HG02623 (cell line): Measurements from ENCODE around the gene FBRS.
"Not testable (repeated sequence)": the region's sequence is repeated elsewhere in the genome, so short reads cannot be mapped to it uniquely, and the experiment has no call there.

ENCODE experiments used
- ATAC-seq: cut with Tn5 transposase; IDR thresholded peaks from one replicate; pipeline ENCODE4 v1.9.1; 2021; ENCODE audit warnings: moderate library complexity; ENCODE audit not compliant: unreplicated experiment

The FBRS gene

DNA sequence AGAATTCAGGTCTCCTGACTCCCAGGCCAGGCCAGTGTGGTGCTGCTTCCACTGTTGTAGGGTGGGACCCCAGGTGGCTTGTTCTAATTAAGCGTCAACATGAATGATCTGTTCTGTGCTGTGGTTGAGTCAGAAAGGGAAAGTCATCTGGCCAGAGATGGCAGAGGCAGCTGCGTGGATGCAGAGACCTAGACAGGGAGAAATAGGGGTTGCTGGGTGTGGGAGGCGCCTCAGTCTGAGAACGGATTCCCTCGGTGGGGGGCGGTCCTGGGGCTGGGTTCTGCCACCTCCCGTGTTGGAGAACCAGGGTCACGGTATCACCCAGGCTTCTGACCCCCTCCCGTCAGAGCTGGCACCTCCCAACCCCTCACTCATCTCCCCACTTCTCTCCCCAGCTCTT is 5.6 kb downstream of the FBRS start:
- no peak for ATAC-seq

DNA sequence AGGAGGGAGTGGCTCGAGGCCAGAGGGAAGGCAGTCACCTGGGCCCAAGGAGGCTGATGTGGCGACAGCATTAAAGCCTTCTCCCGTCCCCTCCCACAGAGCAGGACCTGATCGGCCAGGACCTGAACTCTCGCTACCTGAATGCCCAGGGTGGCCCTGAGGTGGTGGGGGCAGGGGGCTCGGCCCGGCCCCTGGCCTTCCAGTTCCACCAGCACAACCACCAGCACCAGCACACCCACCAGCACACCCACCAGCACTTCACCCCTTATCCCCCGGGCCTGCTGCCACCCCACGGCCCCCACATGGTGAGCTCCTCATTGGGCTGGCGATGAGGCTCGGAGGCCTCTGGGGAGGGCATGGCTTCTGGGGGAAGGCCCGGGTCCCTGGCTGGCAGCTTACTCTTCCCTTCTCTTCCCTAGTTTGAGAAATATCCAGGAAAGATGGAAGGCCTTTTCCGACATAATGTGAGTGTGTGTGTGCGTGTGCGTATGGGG is 6.4 kb downstream of the FBRS start:
- no peak for ATAC-seq

DNA sequence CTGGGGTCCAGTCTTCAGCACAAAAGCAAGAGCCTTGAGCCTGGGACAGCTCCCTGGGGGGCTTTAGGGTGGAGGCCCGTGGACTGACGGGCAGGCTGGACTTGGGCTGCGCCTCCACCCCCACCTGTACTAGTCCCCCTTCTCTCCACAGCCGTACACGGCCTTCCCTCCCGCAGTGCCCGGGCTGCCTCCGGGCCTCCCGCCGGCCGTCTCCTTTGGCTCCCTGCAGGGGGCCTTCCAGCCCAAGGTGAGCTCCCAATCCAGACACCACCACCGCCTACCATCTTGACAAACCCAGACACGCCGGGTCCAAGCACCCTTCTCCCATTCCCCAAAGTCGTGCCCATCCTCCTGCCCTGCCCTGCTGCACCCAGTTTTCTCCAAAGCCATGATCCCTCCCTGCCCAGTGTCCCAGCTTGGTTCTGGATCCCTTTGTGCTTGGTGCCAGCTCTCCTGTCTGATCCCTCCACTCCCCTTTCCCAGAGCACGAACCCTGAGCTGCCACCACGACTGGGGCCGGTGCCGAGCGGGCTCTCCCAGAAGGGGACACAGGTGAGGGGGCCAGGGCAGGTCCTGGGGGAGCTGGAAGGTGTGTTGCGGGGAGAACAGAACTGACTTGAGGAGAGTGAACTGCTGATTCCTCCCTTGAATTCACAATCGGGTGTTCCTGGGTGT is 7.1 kb downstream of the FBRS start:
- ATAC-seq: no peak

DNA sequence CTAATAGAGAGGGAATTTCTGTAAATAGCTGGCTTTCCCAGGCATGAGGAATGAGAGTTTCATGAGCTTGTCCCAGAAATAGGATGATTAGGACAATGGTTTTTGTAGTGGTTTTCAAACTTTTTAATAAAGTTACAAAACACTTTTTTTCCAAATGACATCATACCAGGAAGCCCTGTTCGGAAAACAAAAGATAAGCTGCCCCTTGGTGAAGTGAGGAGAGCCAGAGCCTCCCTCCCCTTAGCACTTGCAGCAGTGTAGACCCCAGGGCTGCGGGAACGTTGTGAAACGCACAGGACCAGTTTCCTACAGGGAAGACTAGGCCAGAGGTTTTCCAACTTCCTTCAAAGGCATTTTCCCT is 7.6 kb downstream of the FBRS start:
- ATAC-seq: no peak

DNA sequence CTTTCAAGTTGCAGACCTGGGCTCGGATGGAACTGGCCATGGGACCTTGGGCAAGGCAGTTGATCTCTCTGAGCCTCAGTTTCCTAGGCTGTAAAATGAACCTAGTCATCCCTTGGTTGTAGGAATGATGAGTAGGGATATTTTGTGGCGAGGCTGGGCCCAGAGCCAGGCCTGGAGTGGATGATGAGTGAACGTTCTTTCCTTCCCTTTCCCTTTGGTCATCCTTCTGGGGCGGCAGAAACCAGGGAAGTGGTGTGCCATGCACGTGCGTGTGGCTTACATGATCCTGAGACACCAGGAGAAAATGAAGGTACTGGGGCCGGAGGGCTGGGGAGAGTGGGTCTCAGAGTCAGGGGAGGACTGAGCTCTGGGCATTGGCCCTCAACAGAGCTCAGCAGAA is 8.4 kb downstream of the FBRS start:
- no peak for ATAC-seq

DNA sequence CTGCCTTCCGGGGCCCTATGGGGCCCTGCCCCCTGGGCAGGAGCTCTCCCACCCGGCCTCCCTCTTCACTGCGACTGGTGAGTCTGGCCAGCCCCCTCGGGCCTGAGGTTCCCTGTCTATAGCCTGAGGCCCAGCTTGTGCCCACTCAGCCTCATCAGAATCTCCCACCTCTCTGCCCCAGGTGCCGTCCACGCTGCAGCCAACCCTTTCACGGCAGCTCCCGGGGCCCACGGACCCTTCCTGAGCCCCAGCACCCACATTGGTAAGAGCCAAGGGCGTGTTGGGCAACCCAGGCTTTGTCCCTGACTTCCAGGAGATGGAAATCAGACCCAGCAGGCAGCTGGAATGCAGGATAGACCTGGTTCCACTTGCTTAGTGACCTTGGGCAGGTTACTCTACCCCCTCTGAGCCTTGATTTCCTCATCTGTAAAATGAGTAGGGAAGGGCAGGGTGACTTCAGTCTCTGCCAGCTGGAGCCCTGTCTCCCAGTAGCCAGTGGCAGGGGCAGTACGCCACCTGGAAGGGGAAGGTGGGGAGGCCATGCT is 9.2 kb downstream of the FBRS start:
- no peak for ATAC-seq

DNA sequence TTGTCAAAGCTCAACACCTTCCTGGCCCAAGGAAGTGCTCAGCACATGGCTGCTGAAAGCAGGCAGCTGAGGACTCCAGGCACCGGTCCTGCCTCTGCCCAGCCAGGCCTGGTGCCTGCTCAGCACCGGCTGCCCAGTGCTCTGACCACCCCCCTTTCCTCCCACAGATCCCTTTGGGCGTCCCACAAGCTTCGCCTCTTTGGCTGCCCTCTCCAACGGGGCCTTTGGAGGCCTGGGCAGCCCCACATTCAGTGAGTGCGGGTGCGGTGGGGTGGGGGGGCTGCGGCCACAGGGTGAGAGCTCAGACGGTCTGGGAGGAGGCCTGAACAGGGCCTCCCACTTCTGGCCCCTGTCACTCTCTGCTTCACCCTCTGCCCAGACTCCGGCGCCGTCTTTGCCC is 10.2 kb downstream of the FBRS start:
- no peak for ATAC-seq

DNA sequence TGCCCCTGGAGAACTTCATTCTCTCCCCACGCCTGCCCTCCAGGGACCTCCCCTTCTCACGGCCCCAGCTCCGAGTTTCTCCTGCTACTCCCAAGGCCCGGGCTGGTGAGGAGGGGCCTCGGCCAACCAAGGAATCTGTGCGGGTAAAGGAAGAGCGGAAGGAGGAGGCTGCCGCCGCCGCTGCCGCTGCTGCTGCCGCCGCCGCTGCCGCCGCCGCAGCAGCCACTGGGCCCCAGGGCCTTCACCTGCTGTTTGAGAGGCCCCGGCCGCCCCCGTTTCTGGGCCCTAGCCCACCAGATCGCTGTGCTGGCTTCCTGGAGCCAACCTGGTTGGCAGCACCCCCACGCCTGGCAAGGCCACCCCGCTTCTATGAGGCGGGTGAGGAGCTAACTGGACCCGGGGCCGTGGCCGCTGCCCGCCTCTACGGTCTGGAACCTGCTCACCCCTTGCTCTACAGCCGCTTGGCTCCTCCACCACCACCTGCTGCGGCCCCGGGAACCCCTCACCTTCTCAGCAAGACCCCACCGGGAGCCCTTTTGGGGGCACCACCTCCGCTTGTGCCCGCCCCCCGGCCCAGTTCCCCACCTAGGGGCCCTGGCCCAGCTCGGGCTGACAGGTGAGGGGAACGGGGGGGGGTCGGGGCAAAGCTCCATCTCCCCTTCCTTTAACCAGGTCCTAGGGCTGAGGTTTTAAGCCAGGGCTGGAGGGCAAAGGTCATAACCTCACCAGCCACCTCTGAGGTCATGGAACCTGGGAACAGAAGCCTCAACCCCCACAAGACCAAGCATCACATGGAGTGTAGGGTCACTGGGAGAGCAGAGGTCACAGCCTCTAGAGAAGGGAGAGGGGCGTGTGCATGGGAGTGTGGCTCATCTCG is 11.0 kb downstream of the FBRS start:
- ATAC-seq: no peak

DNA sequence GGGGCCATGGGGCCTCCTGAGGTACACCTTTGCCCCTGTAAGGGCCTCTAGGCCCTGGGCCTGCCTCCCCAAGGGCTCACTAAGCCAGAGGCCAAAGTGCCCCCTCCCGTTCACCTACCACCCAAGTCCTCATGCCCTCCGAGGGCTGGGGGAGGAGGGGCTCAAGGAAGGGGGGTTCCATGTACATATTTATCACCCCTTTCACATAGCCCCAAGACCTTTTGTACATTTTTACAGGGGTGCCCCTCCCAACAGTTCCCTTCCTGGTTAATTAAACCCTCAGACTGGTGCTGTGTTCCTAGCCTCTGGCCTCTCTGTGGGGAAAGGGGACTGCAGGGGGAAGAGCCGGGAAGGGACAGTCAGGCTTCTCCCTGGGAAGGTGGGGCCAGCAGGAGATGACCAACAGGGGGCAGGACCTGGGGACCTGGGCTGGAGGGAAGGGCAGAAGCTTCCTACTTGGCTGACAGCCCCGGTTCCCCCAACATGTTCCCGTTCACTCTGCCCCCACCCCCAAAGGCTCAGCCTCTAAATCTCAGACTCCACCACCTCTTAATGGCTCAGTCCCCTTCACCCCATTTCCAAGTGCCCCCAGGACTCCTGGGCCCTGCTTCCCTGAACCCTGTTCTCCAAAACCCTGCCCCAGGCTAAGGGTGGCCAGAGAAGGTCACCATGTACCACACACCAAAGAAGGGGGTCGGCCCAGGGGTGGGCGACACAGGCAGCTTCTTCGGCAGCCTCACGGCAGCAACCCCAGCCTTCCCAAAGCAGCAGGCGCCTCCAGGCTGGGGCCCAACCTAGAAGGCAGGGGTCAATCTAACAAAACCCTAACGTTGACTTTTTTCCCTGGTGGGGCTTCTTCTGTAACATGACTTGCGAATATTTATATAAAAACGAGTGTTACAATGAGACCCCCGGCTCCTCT is 11.9 kb downstream of the FBRS start:
- ATAC-seq: no peak

DNA sequence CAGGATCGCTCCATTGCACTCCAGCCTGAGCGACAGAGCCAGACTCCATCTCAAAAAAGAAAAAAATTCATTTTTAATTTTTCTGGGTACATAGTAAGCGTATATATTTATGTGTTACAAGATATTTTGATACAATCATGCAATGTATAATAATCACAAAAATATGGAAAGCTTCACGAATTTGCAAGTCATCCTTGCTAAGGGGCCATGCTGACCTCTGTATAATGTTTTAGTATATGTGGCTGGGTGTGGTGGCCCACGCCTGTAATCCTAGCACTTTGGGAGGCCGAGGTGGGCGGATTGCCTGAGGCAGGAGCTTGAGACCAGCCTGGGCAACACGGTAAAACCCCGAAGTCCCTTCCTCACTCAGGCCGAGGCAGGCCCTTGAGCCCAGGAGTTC is 16.9 kb downstream of the FBRS start:
- no peak for ATAC-seq

DNA sequence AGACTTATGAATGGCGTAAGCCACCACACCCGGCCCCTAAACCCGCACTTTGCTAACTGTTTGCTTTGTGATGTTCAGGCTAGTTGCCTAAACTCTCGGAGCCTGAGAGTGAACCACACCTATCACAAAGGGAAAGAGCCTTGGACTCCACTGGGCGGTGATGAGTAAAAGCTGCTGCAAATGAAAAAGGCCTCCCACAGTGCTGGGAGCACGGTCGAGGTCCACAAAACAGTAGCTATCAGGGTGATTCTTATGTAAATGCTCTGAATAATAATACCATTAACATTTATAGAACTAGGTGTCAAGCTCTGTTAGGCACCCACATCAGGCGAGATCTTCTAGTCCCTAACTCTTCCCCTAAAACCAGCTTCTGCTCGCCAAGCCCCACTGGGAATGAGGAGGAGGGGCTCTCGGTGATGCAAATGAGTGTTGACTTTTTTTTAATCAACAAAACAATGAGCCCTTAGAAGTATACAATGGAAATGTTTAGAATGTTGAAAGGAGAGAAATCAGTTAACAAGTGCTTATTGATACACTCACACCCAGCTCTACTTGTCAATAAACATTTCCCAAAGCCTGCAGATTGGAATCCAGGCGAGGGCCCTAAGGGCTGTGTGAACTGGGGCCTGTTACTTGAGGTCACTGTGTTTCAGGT is 19.8 kb downstream of the FBRS start:
- no peak for ATAC-seq

DNA sequence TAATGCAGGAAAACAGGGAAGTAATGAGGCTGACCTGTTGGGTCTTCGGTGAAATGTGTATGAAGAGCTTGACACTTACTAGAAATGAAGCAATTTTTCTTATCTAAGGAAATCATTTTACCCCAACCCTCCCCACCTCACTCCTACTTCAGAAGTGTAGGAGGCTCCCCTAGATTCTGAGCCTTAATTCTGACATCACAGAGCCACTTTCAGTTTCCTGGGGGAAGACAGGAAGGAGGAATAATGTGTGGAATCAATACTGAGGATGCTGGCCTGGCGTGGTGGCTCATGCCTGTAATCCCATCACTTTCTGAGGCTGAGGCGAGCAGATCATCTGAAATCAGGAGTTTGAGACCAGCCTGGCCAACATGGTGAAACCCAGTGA is 20.3 kb downstream of the FBRS start:
- no peak for ATAC-seq

DNA sequence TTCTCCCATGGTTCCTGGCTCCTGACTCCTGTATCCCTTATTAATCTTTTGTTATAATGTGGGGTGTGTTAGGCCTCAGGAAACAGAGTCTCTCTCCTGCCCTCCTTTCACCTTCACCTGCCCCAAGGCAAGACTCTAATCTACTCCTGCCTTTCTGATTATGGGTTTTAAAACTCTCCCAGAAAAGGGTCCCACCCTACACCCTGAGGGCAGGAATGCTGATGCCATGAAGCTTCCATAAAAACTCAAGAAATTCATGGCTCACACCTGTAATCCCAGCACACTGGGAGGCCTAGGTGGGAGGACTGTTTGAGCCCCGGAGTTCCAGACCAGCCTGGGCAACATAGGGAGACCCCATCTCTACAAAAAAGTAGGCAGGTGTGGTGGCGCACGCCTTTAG is 22.1 kb downstream of the FBRS start:
- ATAC-seq: no peak

DNA sequence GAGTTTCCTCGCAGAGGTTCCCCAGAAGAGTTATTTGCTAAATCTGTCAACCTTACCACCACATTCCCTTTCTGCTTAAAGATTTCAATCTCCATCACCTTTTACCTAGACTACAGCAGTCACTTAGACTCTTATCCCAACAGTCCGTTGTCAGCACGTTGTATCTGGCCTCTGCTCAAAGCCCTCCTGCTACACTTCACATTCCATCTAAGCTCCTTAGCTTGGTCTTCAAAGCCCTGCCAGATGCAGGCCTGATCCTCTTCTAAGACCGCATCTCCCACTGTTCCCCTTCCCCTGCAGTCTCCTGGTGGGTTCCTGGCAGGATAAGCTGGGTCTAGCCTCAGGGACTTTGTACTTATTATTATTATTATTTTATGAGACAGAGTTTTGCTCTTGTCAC is 30.5 kb downstream of the FBRS start:
- no peak for ATAC-seq

DNA sequence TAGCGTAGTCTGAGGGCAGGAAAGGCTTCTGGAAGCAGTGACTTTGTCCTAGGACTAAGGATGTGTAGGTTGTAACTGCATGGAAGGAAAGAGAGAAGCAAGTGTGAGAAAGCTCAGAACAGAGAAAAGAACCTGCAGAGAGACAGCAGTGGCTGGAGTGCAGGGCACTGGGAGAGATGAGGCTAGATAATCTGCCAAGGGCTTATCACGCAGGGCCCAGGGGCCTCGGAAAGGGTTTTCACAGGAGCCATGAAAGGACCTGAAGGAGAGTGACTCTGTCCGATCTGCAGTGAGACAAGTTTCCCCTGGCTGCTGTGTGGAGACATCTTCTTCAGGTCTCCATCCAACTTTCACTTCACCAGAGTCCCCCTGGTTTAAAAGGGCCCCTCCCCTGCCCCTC is 33.7 kb downstream of the FBRS start:
- no peak for ATAC-seq

DNA sequence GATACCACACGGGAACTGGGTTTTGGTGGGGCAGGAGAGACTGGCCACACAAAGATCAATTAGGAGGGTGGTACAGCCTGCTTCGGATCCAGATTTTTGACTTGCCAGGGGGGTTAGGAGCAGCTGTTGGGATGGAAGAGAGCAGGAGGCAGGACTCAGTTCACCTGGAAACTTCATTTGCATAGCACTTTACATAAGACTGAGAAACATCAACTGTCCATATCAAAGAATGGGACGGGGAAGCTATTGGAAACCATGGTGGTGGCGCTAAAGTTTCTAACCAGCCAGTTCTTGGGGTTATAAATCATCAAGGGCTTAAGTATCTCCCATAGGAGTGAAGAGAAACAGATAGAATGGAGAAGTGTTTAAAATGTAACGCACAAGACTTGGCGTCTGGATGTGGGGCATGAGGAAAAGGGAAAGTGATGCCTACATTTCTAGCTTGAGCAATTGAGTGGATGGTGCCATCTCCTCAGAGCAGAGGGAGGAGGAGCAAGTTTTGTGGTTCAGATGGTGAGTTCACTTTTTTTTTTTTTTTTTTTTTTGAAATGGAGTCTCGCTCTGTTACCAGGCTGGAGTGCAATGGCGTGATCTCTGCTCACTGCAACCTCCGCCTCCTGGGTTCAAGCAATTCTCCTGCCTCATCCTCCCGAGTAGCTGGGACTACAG is 34.3 kb downstream of the FBRS start:
- no peak for ATAC-seq

DNA sequence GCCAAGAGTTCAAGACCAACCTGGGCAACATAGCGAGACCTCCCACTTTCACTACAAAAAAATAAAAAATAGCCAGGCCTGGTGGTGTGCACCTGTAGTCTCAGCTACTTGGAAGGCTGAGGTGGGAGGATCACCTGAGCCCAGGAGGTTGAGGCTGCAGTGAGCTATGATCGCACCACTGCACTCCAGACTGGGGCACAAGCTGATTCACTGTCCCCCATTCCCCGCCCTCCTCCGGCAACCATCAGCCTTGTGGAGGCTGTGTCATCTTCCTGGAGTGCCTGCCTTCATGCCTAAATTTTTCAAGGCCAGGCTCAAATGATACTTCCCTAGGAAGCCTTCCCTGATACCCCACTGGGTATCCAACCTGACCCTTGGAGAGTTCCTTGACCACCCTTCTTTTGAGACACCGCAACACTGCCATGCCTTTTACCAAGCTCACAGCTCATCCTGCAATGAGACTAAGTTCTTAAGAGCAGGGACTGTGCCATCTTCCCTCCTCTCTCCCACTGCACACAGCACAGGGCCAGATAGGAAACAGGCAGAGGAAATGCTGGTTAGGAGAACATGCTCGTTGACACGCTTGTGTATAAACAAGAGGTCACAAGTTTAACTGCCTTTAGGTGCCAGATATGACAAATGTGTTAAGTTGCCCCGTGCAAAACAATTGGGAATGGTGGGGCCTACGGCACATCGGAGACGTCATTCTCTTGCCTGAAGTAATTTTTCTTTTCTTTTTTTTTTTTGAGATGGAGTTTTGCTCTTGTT is 36.9 kb downstream of the FBRS start:
- no peak for ATAC-seq

DNA sequence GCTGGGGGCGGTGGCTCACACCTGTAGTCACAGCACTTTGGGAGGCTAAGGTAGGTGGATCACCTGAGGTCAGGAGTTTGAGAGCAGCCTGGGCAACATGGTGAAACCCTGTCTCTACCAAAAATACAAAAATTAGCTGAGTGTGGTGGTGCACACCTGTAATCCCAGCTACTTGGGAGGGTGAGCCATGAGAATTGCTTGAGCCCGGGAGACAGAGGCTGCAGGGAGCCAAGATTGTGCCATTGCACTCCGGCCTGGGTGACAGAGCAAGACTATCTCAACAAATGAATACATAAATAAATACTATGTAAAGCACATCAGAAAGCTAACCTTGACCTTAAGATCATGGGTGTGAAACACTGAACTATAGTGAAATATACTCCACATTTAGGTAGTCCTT is 38.4 kb downstream of the FBRS start:
- ATAC-seq: not testable (repeated sequence)
